Retinal pigment epithelial cell (primary cell): ENCODE data around the gene SLC22A14.

Experiments used
- DNase-seq: peaks from one replicate; pipeline ENCODE4 v3.0.0-alpha.2; 2010; ENCODE audit warnings: low read depth
- H3K4me3 ChIP-seq: 2 replicates; pipeline ENCODE4 v1.5.1; 2011; ENCODE audit warnings: mild to moderate bottlenecking, low read length, control low read depth, moderate library complexity
- TF ChIP-seq, protein P1 (sequence below): conservative IDR thresholded peaks from 2 replicates; pipeline ENCODE4 v1.5.1; 2011; ENCODE audit warnings: low read depth, low read length, control low read depth, inconsistent platforms

Gene SLC22A14

GRCh38 chr3:38347421-38348200 is 65.5 kb downstream of the SLC22A14 start:
- DNase-seq = no peak
- TF ChIP-seq, protein P1, sequence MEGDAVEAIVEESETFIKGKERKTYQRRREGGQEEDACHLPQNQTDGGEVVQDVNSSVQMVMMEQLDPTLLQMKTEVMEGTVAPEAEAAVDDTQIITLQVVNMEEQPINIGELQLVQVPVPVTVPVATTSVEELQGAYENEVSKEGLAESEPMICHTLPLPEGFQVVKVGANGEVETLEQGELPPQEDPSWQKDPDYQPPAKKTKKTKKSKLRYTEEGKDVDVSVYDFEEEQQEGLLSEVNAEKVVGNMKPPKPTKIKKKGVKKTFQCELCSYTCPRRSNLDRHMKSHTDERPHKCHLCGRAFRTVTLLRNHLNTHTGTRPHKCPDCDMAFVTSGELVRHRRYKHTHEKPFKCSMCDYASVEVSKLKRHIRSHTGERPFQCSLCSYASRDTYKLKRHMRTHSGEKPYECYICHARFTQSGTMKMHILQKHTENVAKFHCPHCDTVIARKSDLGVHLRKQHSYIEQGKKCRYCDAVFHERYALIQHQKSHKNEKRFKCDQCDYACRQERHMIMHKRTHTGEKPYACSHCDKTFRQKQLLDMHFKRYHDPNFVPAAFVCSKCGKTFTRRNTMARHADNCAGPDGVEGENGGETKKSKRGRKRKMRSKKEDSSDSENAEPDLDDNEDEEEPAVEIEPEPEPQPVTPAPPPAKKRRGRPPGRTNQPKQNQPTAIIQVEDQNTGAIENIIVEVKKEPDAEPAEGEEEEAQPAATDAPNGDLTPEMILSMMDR = no peak
- peak overlapping the region; percentile 64 for H3K4me3 ChIP-seq

GRCh38 chr3:38348903-38349302 is 66.8 kb downstream of the SLC22A14 start:
- no peak overlapping the region for H3K4me3 ChIP-seq
- peak; percentile 47 for DNase-seq
- TF ChIP-seq, protein P1 = no peak

DNA sequence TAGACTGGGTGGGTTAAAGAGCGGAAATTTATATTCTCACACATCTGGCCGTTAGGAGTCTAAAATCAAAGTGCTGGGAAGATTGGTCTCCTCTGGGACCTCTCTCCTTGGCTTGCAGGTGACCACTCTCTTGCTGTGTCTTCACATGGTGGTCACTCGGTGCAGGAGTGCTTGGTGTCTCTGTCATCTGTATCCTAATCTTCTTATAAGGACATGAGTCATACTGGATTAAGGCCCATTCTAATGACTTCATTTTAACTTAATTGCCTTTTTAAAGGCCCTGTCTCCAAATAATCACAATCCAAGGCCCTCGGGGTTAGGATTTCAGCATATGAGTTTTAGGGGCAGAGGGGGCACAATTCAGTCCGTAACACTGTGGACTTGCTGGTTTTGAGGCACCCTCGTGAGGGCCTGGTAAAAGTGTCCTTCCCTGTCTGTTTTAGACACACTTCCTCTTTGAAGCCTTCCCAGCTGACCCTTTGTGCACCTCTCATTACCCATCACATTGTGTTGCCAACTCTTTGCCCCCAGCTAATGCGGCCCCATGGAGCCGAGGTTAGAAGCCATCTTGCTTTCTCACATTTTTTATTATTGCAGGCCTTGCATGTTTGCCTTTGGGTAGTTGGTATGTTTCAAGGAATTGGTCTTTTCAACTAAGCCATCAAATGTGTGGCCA is 67.7 kb downstream of the SLC22A14 start:
- peak; percentile 66 for DNase-seq
- TF ChIP-seq, protein P1 = no peak
- no peak overlapping the region for H3K4me3 ChIP-seq

DNA sequence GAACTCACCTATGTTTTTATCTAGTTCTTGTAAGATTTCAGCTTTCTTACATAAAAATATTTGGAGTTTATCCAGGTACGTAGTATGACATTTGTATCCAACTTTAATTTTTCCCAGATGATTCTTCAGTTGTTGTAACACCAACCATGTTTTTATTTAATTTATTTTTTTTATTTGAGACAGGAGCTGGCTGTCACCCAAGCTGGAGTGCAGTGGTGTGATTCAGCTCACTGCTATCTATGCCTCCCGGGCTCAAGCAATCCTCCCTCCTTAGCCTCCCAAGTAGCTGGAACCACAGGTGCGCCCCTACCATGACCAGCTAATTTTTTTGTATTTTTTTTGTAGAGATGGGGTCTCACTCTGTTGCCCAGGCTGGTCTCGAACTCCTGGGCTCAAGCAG is 71.1 kb downstream of the SLC22A14 start:
- no peak for DNase-seq
- TF ChIP-seq, protein P1 = no peak

DNA sequence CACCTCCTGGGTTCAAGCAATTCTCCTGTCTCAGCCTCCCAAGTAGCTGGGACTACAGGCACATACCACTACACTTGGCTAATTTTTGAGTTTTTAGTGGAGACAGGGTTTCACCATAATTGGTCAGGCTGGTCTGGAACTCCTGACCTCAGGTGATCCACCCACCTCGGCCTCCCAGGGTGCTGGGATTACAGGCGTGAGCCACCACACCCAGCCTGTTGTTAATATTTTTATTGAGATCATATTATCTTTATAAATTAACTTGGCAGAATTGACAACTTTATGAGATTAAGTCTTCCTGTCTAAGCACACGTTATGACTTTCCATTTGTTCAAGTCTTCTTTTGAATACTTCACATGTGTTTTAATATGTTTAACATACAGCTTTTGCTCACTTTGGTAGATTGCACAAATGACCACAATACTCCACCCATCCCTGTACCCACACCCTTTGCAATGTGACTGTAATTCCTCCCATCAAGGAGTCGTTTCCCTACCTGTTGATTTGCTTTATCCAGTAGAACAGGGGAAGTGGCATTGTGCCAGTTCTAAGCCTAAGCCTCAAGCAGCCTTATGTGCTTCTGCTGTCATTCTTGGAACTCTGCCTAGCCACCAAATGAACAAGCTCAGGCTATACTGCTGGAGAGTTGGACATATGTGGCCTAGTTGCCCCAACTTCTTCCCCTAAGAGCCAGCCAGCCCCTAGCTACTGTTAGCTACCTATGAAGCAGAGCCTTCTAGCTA is 72.7 kb downstream of the SLC22A14 start:
- TF ChIP-seq, protein P1 = no peak
- peak; percentile 75 for DNase-seq
- no peak overlapping the region for H3K4me3 ChIP-seq

More for the DNA sequence above, 71.1 kb downstream of the SLC22A14 start:
- H3K4me3 ChIP-seq = no peak overlapping the region

DNA sequence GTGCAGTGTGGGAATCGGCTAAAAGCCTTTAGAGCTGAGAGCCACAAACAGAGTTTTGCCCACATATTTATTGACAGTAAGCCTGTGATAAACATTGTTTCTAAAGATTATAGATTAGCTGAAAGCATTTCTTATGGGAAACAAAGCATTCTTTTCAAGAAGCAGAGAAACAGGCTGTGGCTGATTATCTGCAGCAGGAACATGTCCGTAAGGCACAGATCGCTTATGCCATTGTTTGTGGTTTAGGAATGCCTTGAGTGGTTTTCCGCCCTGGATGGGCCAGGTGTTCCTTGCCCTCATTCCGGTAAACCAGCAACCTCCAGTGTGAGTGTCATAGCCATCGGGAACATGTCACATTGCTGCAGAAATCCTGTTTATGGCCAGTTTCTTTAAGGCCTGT is 76.9 kb downstream of the SLC22A14 start:
- TF ChIP-seq, protein P1 = no peak
- no peak for DNase-seq
- H3K4me3 ChIP-seq = no peak overlapping the region
